IMR-90 (cell line): ENCODE measurements around the gene PODXL2.

Experiments used
- BHLHE40 ChIP-seq: fragments of 150-350 bp; IDR thresholded peaks from 2 replicates; pipeline ENCODE4 v1.6.1; 2016; ENCODE audit warnings: mild to moderate bottlenecking, low read depth, low read length
- CEBPB ChIP-seq: IDR thresholded peaks from 2 replicates; pipeline ENCODE4 v1.6.1; 2012; ENCODE audit warnings: low read depth, low read length, improper control_type of control experiment
- CTCF ChIP-seq: conservative IDR thresholded peaks from 2 replicates; pipeline ENCODE4 v1.5.1; 2012; ENCODE audit warnings: mild to moderate bottlenecking, low read depth, low read length, improper control_type of control experiment
- ELK1 ChIP-seq: fragments of 150-350 bp; IDR thresholded peaks from 2 replicates; pipeline ENCODE4 v1.6.1; 2016; ENCODE audit warnings: low read depth, mild to moderate bottlenecking, low read length, moderate library complexity, borderline replicate concordance
- MXI1 ChIP-seq: IDR thresholded peaks from 2 replicates; pipeline ENCODE4 v1.6.1; 2012; ENCODE audit warnings: low read depth, mild to moderate bottlenecking, low read length, moderate library complexity, borderline replicate concordance
- POLR2A ChIP-seq: IDR thresholded peaks from 2 replicates; pipeline ENCODE4 v1.6.1; 2012; ENCODE audit warnings: mild to moderate bottlenecking, low read depth, low read length
- RCOR1 ChIP-seq: IDR thresholded peaks from 2 replicates; pipeline ENCODE4 v1.6.1; 2012; ENCODE audit warnings: mild to moderate bottlenecking, low read length, improper control_type of control experiment; ENCODE audit not compliant: insufficient replicate concordance
- RFX5 ChIP-seq: IDR thresholded peaks from 2 replicates; pipeline ENCODE4 v1.8.0; 2012; ENCODE audit warnings: low read depth, mild to moderate bottlenecking, low read length, moderate library complexity
- SMC3 ChIP-seq: fragments of 150-350 bp; IDR thresholded peaks from 2 replicates; pipeline ENCODE4 v1.6.1; 2016; ENCODE audit warnings: low read depth, mild to moderate bottlenecking, antibody characterized with exemption, low read length, moderate library complexity
- USF2 ChIP-seq: fragments of 150-350 bp; IDR thresholded peaks from 2 replicates; pipeline ENCODE4 v1.6.1; 2017; ENCODE audit warnings: mild to moderate bottlenecking, antibody characterized with exemption, low read length, low read depth

GRCh38 chr3:127628426-127628787 is 578 bp upstream of the PODXL2 start:
- TF ChIP-seq CTCF = no peak
- no peak for TF ChIP-seq SMC3
- no peak for TF ChIP-seq CEBPB
- TF ChIP-seq POLR2A = no peak
- TF ChIP-seq ELK1 = no peak
- no peak for TF ChIP-seq RFX5
- TF ChIP-seq USF2 = no peak
- TF ChIP-seq MXI1 = no peak
- TF ChIP-seq RCOR1 = no peak
- TF ChIP-seq BHLHE40 = no peak
